AG04450 (cell line): ENCODE measurements around the gene YPEL2. TPM values are rescaled to one million over a fixed set of nuclear protein-coding genes. Genes with fewer than 3 reads are reported as not detected.

ENCODE experiments used
- CTCF ChIA-PET: fragments of 300-600, 350-600 bp; formaldehyde crosslinking; extraction: SDS; loops from one replicate; lab custom pipeline; 2022; ENCODE audit warnings: antibody characterized with exemption, inconsistent platforms; lab: Charles Lee
- POLR2A ChIA-PET: fragments of 350-600 bp; formaldehyde crosslinking; extraction: SDS; loops from one replicate; lab custom pipeline; 2021; ENCODE audit warnings: antibody characterized with exemption, inconsistent platforms; lab: Yijun Ruan, JAX
- DNase-seq: peaks from one replicate; pipeline ENCODE4 v3.0.0-alpha.2; 2011; ENCODE audit warnings: low read depth, low spot score
- H3K27ac ChIP-seq: one replicate; pipeline ENCODE4 v1.5.1; 2012; ENCODE audit warnings: low read depth, low read length, control low read depth
- H3K27me3 ChIP-seq: one replicate; pipeline ENCODE4 v1.6.0; 2012; ENCODE audit warnings: low read length; ENCODE audit not compliant: control insufficient read depth, insufficient read depth
- H3K4me3 ChIP-seq: 2 replicates; pipeline ENCODE4 v1.5.1; 2011; ENCODE audit warnings: mild to moderate bottlenecking, low read depth, low read length, control low read depth
- H3K9me3 ChIP-seq: 2 replicates; pipeline ENCODE4 v1.5.1; 2012; ENCODE audit warnings: low read length; ENCODE audit not compliant: control insufficient read depth, insufficient read depth
- CTCF ChIP-seq: IDR thresholded peaks from 2 replicates; pipeline ENCODE4 v1.5.1; 2011; ENCODE audit warnings: low read depth, low read length, control low read depth, inconsistent platforms
- polyA plus RNA-seq: library from polyadenylated mRNA; depleted of rRNA; stranded (reverse); fragments of >200 nt; gene quantifications from 2 replicates; pipeline ENCODE4 v1.2.3, GENCODE V29; 2011

Gene YPEL2
- polyA plus RNA-seq, 1 experiment, result 7.7 TPM

GRCh38 chr17:59370593-59371299 lies 39.3 kb downstream of the YPEL2 start:
- DNase-seq, result no peak
- CTCF ChIA-PET, result interaction anchor here (0.6 kb wide), 1 partner anchor 19 kb away, joined by 3 read pairs; no protein-coding TSS in a partner anchor
- Histone ChIP-seq H3K27ac (no peak overlapping the region), H3K27me3 (no peaks in the 10 kb centered on the region), H3K4me3 (no peak overlapping the region), H3K9me3 (no peaks in the 10 kb centered on the region; the same call in 1 of the 2 replicates)
- TF ChIP-seq CTCF, result no peak
- POLR2A ChIA-PET, result no interaction called here

GRCh38 chr17:59371416-59372100 lies 40.1 kb downstream of the YPEL2 start:
- POLR2A ChIA-PET, result no interaction called here
- no peaks in the 10 kb centered on the region; the same call in 1 of the 2 replicates for H3K9me3 ChIP-seq
- TF ChIP-seq CTCF, result no peak
- CTCF ChIA-PET, result interaction anchor here (0.6 kb wide), 1 partner anchor 18 kb away, joined by 3 read pairs; no protein-coding TSS in a partner anchor
- H3K27ac ChIP-seq, result peak overlapping the region; percentile 57
- no peak overlapping the region for H3K4me3 ChIP-seq
- DNase-seq, result no peak
- no peaks in the 10 kb centered on the region for H3K27me3 ChIP-seq

GRCh38 chr17:59372138-59372751 lies 40.8 kb downstream of the YPEL2 start:
- no peak for TF ChIP-seq CTCF
- POLR2A ChIA-PET, result no interaction called here
- Histone ChIP-seq H3K27me3 (no peaks in the 10 kb centered on the region), H3K4me3 (no peak overlapping the region), H3K9me3 (no peaks in the 10 kb centered on the region; the same call in 1 of the 2 replicates), H3K27ac (peak overlapping the region; percentile 57)
- CTCF ChIA-PET, result interaction anchor here (1.2 kb wide), 1 partner anchor 10 kb away, joined by 3 read pairs; no protein-coding TSS in a partner anchor
- no peak for DNase-seq

- Histone ChIP-seq H3K27ac (no peak overlapping the region), H3K27me3 (no peaks in the 10 kb centered on the region), H3K9me3 (no peaks in the 10 kb centered on the region), H3K4me3 (no peak overlapping the region)
- TF ChIP-seq CTCF, result no peak
- POLR2A ChIA-PET, result no interaction called here
- no peak for DNase-seq
- CTCF ChIA-PET, result no interaction called here
Observed at GRCh38 chr17:59373882-59374495, 42.5 kb downstream of the YPEL2 start.
